Right lobe of liver (tissue), 4 donors: ENCODE measurements around the gene BCL2.

Experiments used
- POLR2A ChIP-seq: fragments of 450-650 bp; IDR thresholded peaks from one replicate; pipeline ENCODE4 v1.6.1; 2017; ENCODE audit warnings: antibody characterized with exemption, mild to moderate bottlenecking
- TF ChIP-seq, protein P1 (sequence below), 4 donors: fragments of 200-600 bp in 3 of 4; fragments of 450-650 bp in 1 of 4; IDR thresholded peaks; one replicate each; pipeline versions ENCODE4 v1.5.1 to v1.8.0; 2016 to 2022; ENCODE audit warnings: antibody characterized with exemption in 4 of 4, mild to moderate bottlenecking in 2 of 4
- donor health status: DM: no; HTN: no; CAD: no.
- donor health status: DM: no; HTN: no; CAD: no.
- donor health status: DM: no; HTN: yes; CAD: no.

DNA sequence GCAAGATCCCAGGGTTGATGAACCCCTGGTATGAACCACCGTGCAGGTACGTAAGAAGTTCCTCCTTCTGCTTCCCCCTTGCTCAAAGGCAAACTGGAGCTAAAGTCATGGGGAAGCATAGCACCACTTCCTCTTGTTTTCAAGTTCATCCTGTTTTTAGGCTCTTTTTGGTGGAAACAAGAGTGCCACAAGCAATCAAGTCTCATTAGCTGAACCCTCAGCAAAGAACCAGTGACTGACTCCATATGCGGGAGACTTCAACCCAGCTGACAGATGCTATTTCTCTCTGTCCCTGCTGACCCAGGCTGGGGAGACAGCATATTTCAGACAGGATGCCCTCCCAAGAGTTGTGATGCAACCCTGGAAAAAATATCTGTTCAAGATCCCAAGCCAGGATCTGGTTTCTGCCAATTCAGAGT, 47.7 kb downstream of the BCL2 start:
- TF ChIP-seq, protein P1, sequence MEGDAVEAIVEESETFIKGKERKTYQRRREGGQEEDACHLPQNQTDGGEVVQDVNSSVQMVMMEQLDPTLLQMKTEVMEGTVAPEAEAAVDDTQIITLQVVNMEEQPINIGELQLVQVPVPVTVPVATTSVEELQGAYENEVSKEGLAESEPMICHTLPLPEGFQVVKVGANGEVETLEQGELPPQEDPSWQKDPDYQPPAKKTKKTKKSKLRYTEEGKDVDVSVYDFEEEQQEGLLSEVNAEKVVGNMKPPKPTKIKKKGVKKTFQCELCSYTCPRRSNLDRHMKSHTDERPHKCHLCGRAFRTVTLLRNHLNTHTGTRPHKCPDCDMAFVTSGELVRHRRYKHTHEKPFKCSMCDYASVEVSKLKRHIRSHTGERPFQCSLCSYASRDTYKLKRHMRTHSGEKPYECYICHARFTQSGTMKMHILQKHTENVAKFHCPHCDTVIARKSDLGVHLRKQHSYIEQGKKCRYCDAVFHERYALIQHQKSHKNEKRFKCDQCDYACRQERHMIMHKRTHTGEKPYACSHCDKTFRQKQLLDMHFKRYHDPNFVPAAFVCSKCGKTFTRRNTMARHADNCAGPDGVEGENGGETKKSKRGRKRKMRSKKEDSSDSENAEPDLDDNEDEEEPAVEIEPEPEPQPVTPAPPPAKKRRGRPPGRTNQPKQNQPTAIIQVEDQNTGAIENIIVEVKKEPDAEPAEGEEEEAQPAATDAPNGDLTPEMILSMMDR (IDR thresholded peaks at IDR 0.05): no peak
- no peak for TF ChIP-seq POLR2A
